H1 (cell line): ENCODE data around the gene TPRG1L. TPM values are rescaled to one million over a fixed set of nuclear protein-coding genes. Genes with fewer than 3 reads are reported as not detected.

Experiments used
- CTCF ChIA-PET: fragments of 300-600 bp; sonication (Branson Sonifier 250); formaldehyde crosslinking; loops from one replicate; lab custom pipeline; 2021; ENCODE audit not compliant: partially characterized antibody; lab: Charles Lee
- POLR2A ChIA-PET: fragments of 300-600 bp; sonication (Branson Sonifier 250); formaldehyde crosslinking; loops from one replicate; lab custom pipeline; 2021; ENCODE audit warnings: inconsistent platforms; ENCODE audit not compliant: partially characterized antibody; lab: Charles Lee
- DNase-seq, 2 experiments: peaks; one replicate each; pipeline versions ENCODE4 v3.0.0 to v3.0.0-alpha.2; 2010 to 2022; ENCODE audit warnings: low spot score in 2 of 2, low read depth in 1 of 2, mixed read lengths in 1 of 2
- FAIRE-seq: peaks from 2 replicates; lab custom pipeline; 2011; peaks lifted over from hg19 to GRCh38; lab: Jason Lieb, UNC
- H2AFZ ChIP-seq: 2 replicates; pipeline ENCODE4 v1.8.1; 2012; ENCODE audit warnings: low read length, inconsistent platforms
- H2AK5ac ChIP-seq: 2 replicates; pipeline ENCODE4 v1.6.1; 2013; ENCODE audit warnings: low read depth, low read length
- H2BK120ac ChIP-seq: replicated peaks from 2 replicates; pipeline ENCODE3; 2013; ENCODE audit warnings: low read depth, low read length, inconsistent platforms
- H2BK12ac ChIP-seq: 2 replicates; pipeline ENCODE4 v1.6.1; 2013; ENCODE audit warnings: low read depth, low read length
- H2BK15ac ChIP-seq: 2 replicates; pipeline ENCODE4 v1.6.1; 2013; ENCODE audit warnings: low read length
- H2BK20ac ChIP-seq: 2 replicates; pipeline ENCODE4 v1.6.1; 2013; ENCODE audit warnings: low read length
- H2BK5ac ChIP-seq: 2 replicates; pipeline ENCODE4 v1.6.1; 2013; ENCODE audit warnings: low read depth, low read length
- H3K14ac ChIP-seq: 2 replicates; pipeline ENCODE4 v1.6.1; 2013; ENCODE audit warnings: inconsistent platforms; ENCODE audit not compliant: insufficient read length
- H3K18ac ChIP-seq: 2 replicates; pipeline ENCODE4 v1.6.1; 2013; ENCODE audit warnings: low read length; ENCODE audit errors: extremely low read depth
- H3K23ac ChIP-seq: 2 replicates; pipeline ENCODE4 v1.6.1; 2013; ENCODE audit warnings: inconsistent platforms; ENCODE audit not compliant: insufficient read length
- H3K23me2 ChIP-seq: 2 replicates; pipeline ENCODE4 v1.6.1; 2013; ENCODE audit warnings: low read depth, low read length
- H3K27ac ChIP-seq: 2 replicates; pipeline ENCODE4 v1.6.1; 2011; ENCODE audit warnings: low read depth, low read length, inconsistent platforms
- H3K27me3 ChIP-seq, 4 experiments: replicated peaks in 1 of 4; 1 replicate in 1 of 4; 2 replicates in 3 of 4; pipeline versions ENCODE4 v1.6.1 to v1.8.1; 2011 to 2013; ENCODE audit warnings: low read length in 3 of 4, mild to moderate bottlenecking in 3 of 4, inconsistent platforms in 2 of 4, mixed read lengths in 2 of 4, moderate library complexity in 1 of 4; ENCODE audit not compliant: control insufficient read depth in 3 of 4, insufficient read depth in 3 of 4; ENCODE audit errors: extremely low read depth in 1 of 4
- H3K36me3 ChIP-seq, 4 experiments: 2 replicates each; pipeline versions ENCODE4 v1.6.1 to v1.8.1; 2011 to 2013; ENCODE audit warnings: mild to moderate bottlenecking in 4 of 4, low read length in 3 of 4, moderate library complexity in 2 of 4, control low read depth in 1 of 4, inconsistent platforms in 1 of 4; ENCODE audit not compliant: insufficient read depth in 4 of 4, control insufficient read depth in 2 of 4
- H3K4ac ChIP-seq: replicated peaks from 2 replicates; pipeline ENCODE3; 2013; ENCODE audit warnings: low read length, low read depth, mixed read lengths, inconsistent platforms; ENCODE audit not compliant: insufficient read length
- H3K4me1 ChIP-seq, 4 experiments: replicated peaks in 1 of 4; 1 replicate in 1 of 4; 2 replicates in 3 of 4; pipeline versions ENCODE4 v1.6.1 to v1.8.1; 2011 to 2013; ENCODE audit warnings: low read length in 3 of 4, inconsistent platforms in 2 of 4, mixed read lengths in 1 of 4; ENCODE audit not compliant: insufficient read depth in 4 of 4, control insufficient read depth in 3 of 4
- H3K4me2 ChIP-seq, 2 experiments: 2 replicates each; pipeline versions ENCODE4 v1.6.1 to v1.8.1; 2011 to 2013; ENCODE audit warnings: low read depth in 2 of 2, low read length in 2 of 2, control low read depth in 1 of 2, inconsistent platforms in 1 of 2, mild to moderate bottlenecking in 1 of 2; ENCODE audit not compliant: insufficient read depth in 1 of 2
- H3K4me3 ChIP-seq, 4 experiments: fragments of 200-600, 300-600 bp in 1 of 4; sonication (generic), shearing (Covaris generic), sonication (Bioruptor Twin) in 1 of 4; 2 replicates each; pipeline versions ENCODE4 v1.5.1 to v1.8.1; 2011 to 2016; ENCODE audit warnings: low read length in 4 of 4, low read depth in 3 of 4, control low read depth in 2 of 4, inconsistent platforms in 2 of 4, mild to moderate bottlenecking in 2 of 4, mixed read lengths in 1 of 4, moderate library complexity in 1 of 4; ENCODE audit not compliant: insufficient read depth in 2 of 4; ENCODE audit errors: extremely low read depth in 1 of 4
- H3K56ac ChIP-seq: replicated peaks from 2 replicates; pipeline ENCODE3; 2013; ENCODE audit warnings: low read depth, mild to moderate bottlenecking, mixed read lengths, low read length, inconsistent platforms; ENCODE audit not compliant: insufficient read length
- H3K79me1 ChIP-seq: 2 replicates; pipeline ENCODE4 v1.6.1; 2013; ENCODE audit warnings: low read depth, low read length, control low read depth
- H3K79me2 ChIP-seq, 2 experiments: 2 replicates each; pipeline versions ENCODE4 v1.6.1 to v1.8.1; 2012 to 2013; ENCODE audit warnings: low read length in 2 of 2, mild to moderate bottlenecking in 2 of 2, inconsistent platforms in 1 of 2; ENCODE audit not compliant: insufficient read depth in 2 of 2, control insufficient read depth in 1 of 2
- H3K9ac ChIP-seq, 4 experiments: replicated peaks in 1 of 4; 1 replicate in 1 of 4; 2 replicates in 3 of 4; pipeline versions ENCODE4 v1.6.1 to v1.8.1; 2011 to 2013; ENCODE audit warnings: low read depth in 3 of 4, low read length in 3 of 4, control low read depth in 2 of 4, mild to moderate bottlenecking in 2 of 4, moderate library complexity in 2 of 4, inconsistent platforms in 1 of 4; ENCODE audit errors: extremely low read depth in 1 of 4
- H3K9me3 ChIP-seq, 2 experiments: 2 replicates each; pipeline versions ENCODE4 v1.6.1 to v1.8.1; 2012 to 2013; ENCODE audit warnings: mild to moderate bottlenecking in 2 of 2, moderate library complexity in 2 of 2, control low read depth in 1 of 2, inconsistent platforms in 1 of 2, low read depth in 1 of 2, low read length in 1 of 2, mixed read lengths in 1 of 2; ENCODE audit not compliant: insufficient read depth in 2 of 2
- H4K20me1 ChIP-seq, 2 experiments: replicated peaks in 1 of 2; 2 replicates each; pipeline versions ENCODE3 to v1.8.1; 2011 to 2013; ENCODE audit warnings: inconsistent platforms in 2 of 2, low read length in 2 of 2, mild to moderate bottlenecking in 1 of 2; ENCODE audit not compliant: insufficient read depth in 2 of 2, control insufficient read depth in 1 of 2
- H4K5ac ChIP-seq: 2 replicates; pipeline ENCODE4 v1.6.1; 2013; ENCODE audit warnings: low read length, low read depth, mixed read lengths, inconsistent platforms; ENCODE audit not compliant: insufficient read length
- H4K8ac ChIP-seq: 2 replicates; pipeline ENCODE4 v1.8.0; 2013; ENCODE audit warnings: mild to moderate bottlenecking, moderate library complexity, low read length, inconsistent platforms; ENCODE audit not compliant: insufficient read depth; ENCODE audit errors: extremely low read depth
- H4K91ac ChIP-seq: replicated peaks from 2 replicates; pipeline ENCODE3; 2013; ENCODE audit warnings: low read length, mixed read lengths, inconsistent platforms; ENCODE audit not compliant: insufficient read length
- BCL11A ChIP-seq, 2 experiments: IDR thresholded peaks; one replicate each; pipeline ENCODE4 v1.6.1; 2011; ENCODE audit warnings: low read depth in 2 of 2, low read length in 2 of 2, mild to moderate bottlenecking in 2 of 2
- CEBPB ChIP-seq: IDR thresholded peaks from 2 replicates; pipeline ENCODE4 v1.6.1; 2012; ENCODE audit warnings: low read depth, low read length
- FOSL1 ChIP-seq: IDR thresholded peaks from 2 replicates; pipeline ENCODE4 v1.6.1; 2011; ENCODE audit warnings: mild to moderate bottlenecking, low read depth, low read length, moderate library complexity; ENCODE audit not compliant: insufficient read depth
- HDAC6 ChIP-seq: IDR thresholded peaks from one replicate; pipeline ENCODE4 v1.7.1; 2012; ENCODE audit warnings: low read depth, mild to moderate bottlenecking, inconsistent platforms, low read length, moderate library complexity
- KDM4A ChIP-seq: IDR thresholded peaks from one replicate; pipeline ENCODE4 v1.7.1; 2012; ENCODE audit warnings: low read depth, mild to moderate bottlenecking, moderate library complexity, low read length, inconsistent platforms; ENCODE audit not compliant: severe bottlenecking
- MAFK ChIP-seq: IDR thresholded peaks from 2 replicates; pipeline ENCODE4 v1.6.1; 2012; ENCODE audit warnings: low read depth, mild to moderate bottlenecking, improper control_type of control experiment, low read length
- SIX5 ChIP-seq: IDR thresholded peaks from 2 replicates; pipeline ENCODE4 v1.6.1; 2011; ENCODE audit warnings: mild to moderate bottlenecking, low read depth, low read length
- SP1 ChIP-seq: IDR thresholded peaks from 2 replicates; pipeline ENCODE4 v1.6.1; 2011; ENCODE audit warnings: low read depth, low read length
- WGBS, 2 experiments: shearing (Covaris generic) in 1 of 2; methylation state at CpG; one replicate each; pipeline versions ENCODE4 v1.1.6 to v1.1.7; 2013 to 2015; ENCODE audit warnings: low lambda C conversion rate in 2 of 2, mixed read lengths in 2 of 2, inconsistent platforms in 1 of 2, low coverage in 1 of 2, missing lambda C conversion rate in 1 of 2; ENCODE audit not compliant: insufficient replicate concordance in 2 of 2, insufficient coverage in 1 of 2, insufficient read length in 1 of 2; ENCODE audit errors: extremely low coverage in 1 of 2, missing lambda C conversion rate in 1 of 2; 5-methylcytosine and 5-hydroxymethylcytosine counted together
- polyA plus RNA-seq, 7 experiments: library from polyadenylated mRNA; depleted of rRNA in 3 of 7; stranded (reverse) in 5 of 7; unstranded in 2 of 7; fragments of >200 nt in 5 of 7; fragments of 200-250 nt in 2 of 7; gene quantifications; 1 replicate in 5 of 7; 2 replicates in 1 of 7; 4 replicates in 1 of 7; pipeline versions ENCODE4 v1.2.1 to v1.2.3, GENCODE V29; 2011 to 2013; ENCODE audit warnings: missing spikeins in 2 of 7, mixed read lengths in 2 of 7
- total RNA-seq: library from RNA; stranded (reverse); fragmentation: NEBNext Ultra II Directional; extraction: Animal tissue kit (Norgen Biotek cat#: 25700); gene quantifications from 2 replicates; pipeline ENCODE4 v1.2.1, GENCODE V29; 2021
- TF ChIP-seq, protein P1 (sequence below): IDR thresholded peaks from 2 replicates; pipeline ENCODE4 v1.6.1; 2011; ENCODE audit warnings: low read depth, mild to moderate bottlenecking, low read length; ENCODE audit not compliant: insufficient read depth
- TF ChIP-seq, protein P2 (sequence below): IDR thresholded peaks from 2 replicates; pipeline ENCODE4 v1.6.1; 2012; ENCODE audit warnings: inconsistent platforms

The TPRG1L gene
- total and polyA plus RNA-seq, 2 of the 8 experiments (the other 6 are each of a cell fraction or from before 2014, with no cell fraction given): 21.7 to 22.3 TPM

DNA sequence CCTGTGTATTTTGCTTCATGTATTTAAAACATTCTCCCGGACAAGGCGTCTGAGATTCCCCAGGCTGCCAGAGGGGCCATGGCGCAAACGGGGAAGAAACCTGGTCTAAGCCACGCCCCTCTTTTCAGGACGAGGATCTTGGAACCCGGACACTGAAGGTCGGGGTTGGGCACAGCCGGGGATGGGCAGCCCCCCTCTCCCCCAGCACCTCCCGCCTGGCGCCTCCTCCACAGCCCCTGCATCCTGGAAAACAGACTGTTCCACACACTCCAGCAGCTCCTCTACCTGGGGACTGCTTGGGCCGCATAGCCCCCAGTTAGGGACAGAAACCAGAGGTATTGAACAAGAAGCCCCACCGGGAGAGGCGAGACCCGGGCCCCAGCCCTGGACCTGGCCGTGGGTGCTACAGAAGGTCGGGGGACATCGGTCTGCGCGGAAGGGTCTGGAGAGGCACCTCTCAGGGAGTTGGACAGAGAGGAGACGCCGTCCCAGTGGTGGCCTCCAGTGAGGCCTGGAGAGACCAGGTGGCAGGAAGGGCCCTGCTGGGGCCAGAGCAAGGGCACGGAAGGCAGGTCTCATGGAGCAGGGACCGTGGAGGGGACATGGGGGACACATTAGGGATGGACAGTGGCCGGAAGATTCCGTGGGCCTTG lies 32.9 kb downstream of the TPRG1L start:
- Histone ChIP-seq H3K79me1 (no peaks in the 10 kb centered on the region), H3K4me2 (no peak overlapping the region), H3K9ac (no peak overlapping the region), H3K36me3 (no peaks in the 10 kb centered on the region; a peak in 1 of 8 replicates), H3K14ac (no peak overlapping the region), H4K8ac (peak overlapping the region; percentile 35; the same call in 1 of the 2 replicates), H3K56ac (no peak overlapping the region), H3K9me3 (no peaks in the 10 kb centered on the region), H2BK5ac (no peak overlapping the region), H3K4me1 (peaks cover 0 to 7% (median 4%) of the 10 kb centered on the region in 4 experiments; a peak in 5 of 7 replicates), H3K4ac (no peak overlapping the region), H2AK5ac (no peak overlapping the region), H2AFZ (no peak overlapping the region), H3K79me2 (no peaks in the 10 kb centered on the region), H3K27ac (no peak overlapping the region), H4K91ac (no peak overlapping the region), H2BK20ac (no peak overlapping the region), H2BK120ac (no peak overlapping the region), H3K4me3 (no peak overlapping the region), H3K27me3 (peaks cover 22 to 49% (median 39%) of the 10 kb centered on the region in 4 experiments), H3K23me2 (no peaks in the 10 kb centered on the region; the same call in 1 of the 2 replicates), H4K5ac (no peak overlapping the region), H4K20me1 (no peaks in the 10 kb centered on the region), H2BK15ac (no peak overlapping the region), H2BK12ac (no peak overlapping the region), H3K23ac (no peak overlapping the region), H3K18ac (peak overlapping the region; percentile 32; the same call in 1 of the 2 replicates)
- no peak for FAIRE-seq
- DNase-seq: no peak
- CTCF ChIA-PET: interaction anchor here (0.6 to 1.4 kb wide), 2 partner anchors 44 to 66 kb away, joined by 3 read pairs; no protein-coding TSS in a partner anchor
- POLR2A ChIA-PET: no interaction called here
- WGBS, 2 experiments: 81% methylated on average over 26 of the region's 26 CpGs; no CpG with 5 or more reads in 1 of the 2 experiments
- no peak for TF ChIP-seq BCL11A (IDR thresholded peaks at IDR 0.05; ENCODE audit: low read depth in 2 of 2, low read length in 2 of 2)
- TF ChIP-seq MAFK: no peak
- TF ChIP-seq KDM4A: no peak
- TF ChIP-seq FOSL1: no peak
- TF ChIP-seq SP1: no peak
- TF ChIP-seq, protein P1, sequence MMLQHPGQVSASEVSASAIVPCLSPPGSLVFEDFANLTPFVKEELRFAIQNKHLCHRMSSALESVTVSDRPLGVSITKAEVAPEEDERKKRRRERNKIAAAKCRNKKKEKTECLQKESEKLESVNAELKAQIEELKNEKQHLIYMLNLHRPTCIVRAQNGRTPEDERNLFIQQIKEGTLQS: no peak
- TF ChIP-seq HDAC6: no peak
- TF ChIP-seq, protein P2, sequence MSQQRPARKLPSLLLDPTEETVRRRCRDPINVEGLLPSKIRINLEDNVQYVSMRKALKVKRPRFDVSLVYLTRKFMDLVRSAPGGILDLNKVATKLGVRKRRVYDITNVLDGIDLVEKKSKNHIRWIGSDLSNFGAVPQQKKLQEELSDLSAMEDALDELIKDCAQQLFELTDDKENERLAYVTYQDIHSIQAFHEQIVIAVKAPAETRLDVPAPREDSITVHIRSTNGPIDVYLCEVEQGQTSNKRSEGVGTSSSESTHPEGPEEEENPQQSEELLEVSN: no peak
- no peak for TF ChIP-seq SIX5
- TF ChIP-seq CEBPB: no peak
